Neural cell (in vitro differentiated cells): Measurements from ENCODE around the gene RFX2. TPM values are rescaled to one million over a fixed set of nuclear protein-coding genes. Genes with fewer than 3 reads are reported as not detected.

ENCODE experiments used
- H2AFZ ChIP-seq: fragments of 200-600, 300-800 bp; sonication (generic), shearing (Covaris generic); 2 replicates; pipeline ENCODE4 v1.6.0; 2014; ENCODE audit warnings: low read depth, mild to moderate bottlenecking, antibody characterized with exemption, low read length, moderate library complexity
- H3F3A ChIP-seq: fragments of 200-600 bp; shearing (Covaris generic); 2 replicates; pipeline ENCODE4 v1.6.1; 2016; ENCODE audit warnings: mild to moderate bottlenecking, moderate library complexity, mixed read lengths, antibody characterized with exemption, low read length; ENCODE audit not compliant: insufficient read depth, poor library complexity, severe bottlenecking
- H3K27ac ChIP-seq: fragments of 200-600, 300-800 bp; sonication (generic), shearing (Covaris generic); 2 replicates; pipeline ENCODE4 v1.5.1; 2014; ENCODE audit warnings: mild to moderate bottlenecking, low read length, moderate library complexity
- H3K27me3 ChIP-seq: fragments of 300-800, 200-600 bp; sonication (generic), shearing (Covaris generic); 2 replicates; pipeline ENCODE4 v1.6.0; 2014; ENCODE audit warnings: mild to moderate bottlenecking, low read depth, low read length, moderate library complexity; ENCODE audit not compliant: insufficient read depth
- H3K36me3 ChIP-seq: fragments of 300-800, 200-600 bp; sonication (generic), shearing (Covaris generic); 2 replicates; pipeline ENCODE4 v1.5.1; 2014; ENCODE audit warnings: mild to moderate bottlenecking, antibody characterized with exemption, low read length, moderate library complexity; ENCODE audit not compliant: insufficient read depth
- H3K4me2 ChIP-seq: fragments of 300-800, 200-600 bp; sonication (generic), shearing (Covaris generic); 2 replicates; pipeline ENCODE4 v1.6.0; 2014; ENCODE audit warnings: mild to moderate bottlenecking, low read length
- H3K4me3 ChIP-seq: fragments of 300-800, 200-600 bp; sonication (generic), shearing (Covaris generic); 2 replicates; pipeline ENCODE4 v1.5.1; 2014; ENCODE audit warnings: mild to moderate bottlenecking, low read length, moderate library complexity
- H3K79me2 ChIP-seq: fragments of 200-600 bp; shearing (Covaris generic); replicated peaks from 2 replicates; pipeline ENCODE4 v1.6.0; 2014; ENCODE audit warnings: mild to moderate bottlenecking, low read length, moderate library complexity; ENCODE audit not compliant: insufficient read depth
- H3K9ac ChIP-seq: fragments of 300-800, 200-600 bp; sonication (generic), shearing (Covaris generic); 2 replicates; pipeline ENCODE4 v1.6.1; 2016; ENCODE audit warnings: mild to moderate bottlenecking, low read length, mixed read lengths
- H3K9me2 ChIP-seq: fragments of 200-600 bp; shearing (Covaris generic); 2 replicates; pipeline ENCODE4 v1.6.1; 2016; ENCODE audit warnings: mild to moderate bottlenecking, low read length, mixed read lengths; ENCODE audit not compliant: insufficient read depth
- H3K9me3 ChIP-seq: fragments of 200-600, 300-800 bp; sonication (generic), shearing (Covaris generic); 2 replicates; pipeline ENCODE4 v1.6.1; 2016; ENCODE audit warnings: mild to moderate bottlenecking, mixed run types, low read length, moderate library complexity, mixed read lengths
- H4K20me1 ChIP-seq: fragments of 200-600 bp; shearing (Covaris generic); 2 replicates; pipeline ENCODE4 v1.6.1; 2016; ENCODE audit warnings: mild to moderate bottlenecking, mixed run types; ENCODE audit not compliant: insufficient read depth
- CTCF ChIP-seq: fragments of 450-650 bp; IDR thresholded peaks from 2 replicates; pipeline ENCODE4 v1.5.1; 2014; ENCODE audit warnings: antibody characterized with exemption, mild to moderate bottlenecking, moderate library complexity; ENCODE audit not compliant: poor library complexity, severe bottlenecking
- EP300 ChIP-seq: fragments of 450-650 bp; conservative IDR thresholded peaks from 2 replicates; pipeline ENCODE4 v1.6.1; 2014; ENCODE audit warnings: antibody characterized with exemption, mild to moderate bottlenecking, moderate library complexity; ENCODE audit not compliant: poor library complexity, severe bottlenecking
- EZH2 ChIP-seq: fragments of 200-600, 300-800 bp; shearing (Covaris generic), sonication (generic); IDR thresholded peaks from 2 replicates; pipeline ENCODE4 v1.6.1; 2014; ENCODE audit warnings: antibody characterized with exemption, low read length, borderline replicate concordance, mild to moderate bottlenecking; ENCODE audit not compliant: insufficient read depth, poor library complexity, severe bottlenecking
- POLR2AphosphoS5 ChIP-seq: IDR thresholded peaks from 2 replicates; pipeline ENCODE4 v1.6.1; 2012
- RAD21 ChIP-seq: fragments of 450-650 bp; conservative IDR thresholded peaks from 2 replicates; pipeline ENCODE4 v1.6.1; 2014; ENCODE audit warnings: antibody characterized with exemption, mild to moderate bottlenecking, moderate library complexity
- REST ChIP-seq: IDR thresholded peaks from 2 replicates; pipeline ENCODE4 v1.6.1; 2012; ENCODE audit warnings: borderline replicate concordance
- SMC3 ChIP-seq: fragments of 450-650 bp; conservative IDR thresholded peaks from 2 replicates; pipeline ENCODE4 v1.6.1; 2014; ENCODE audit warnings: antibody characterized with exemption, mild to moderate bottlenecking, moderate library complexity; ENCODE audit not compliant: poor library complexity
- TAF1 ChIP-seq: IDR thresholded peaks from 2 replicates; pipeline ENCODE4 v1.6.1; 2012; ENCODE audit warnings: low read depth
- polyA plus RNA-seq: library from polyadenylated mRNA; depleted of rRNA; stranded (reverse); fragments of >200 nt; gene quantifications from 2 replicates; pipeline ENCODE4 v1.2.3, GENCODE V29; 2014

The RFX2 gene
- polyA plus RNA-seq, 1 donor from 2014 or later = 0.69 TPM

GRCh38 chr19:5959260-5960004 is 150.9 kb downstream of the RFX2 start:
- Histone ChIP-seq H3K4me2 (no peak overlapping the region), H3F3A (no peaks in the 10 kb centered on the region), H4K20me1 (peaks cover 4% of the 10 kb centered on the region), H3K27ac (no peak overlapping the region), H3K36me3 (no peaks in the 10 kb centered on the region), H3K79me2 (peaks cover 51% of the 10 kb centered on the region), H3K4me3 (no peak overlapping the region), H3K9ac (no peak overlapping the region), H3K9me2 (no peaks in the 10 kb centered on the region), H3K9me3 (no peaks in the 10 kb centered on the region), H3K27me3 (no peaks in the 10 kb centered on the region), H2AFZ (no peak overlapping the region)
- TF ChIP-seq RAD21 (no peak), CTCF (no peak), POLR2AphosphoS5 (no peak), SMC3 (no peak), EP300 (no peak), EZH2 (no peak)

- Histone ChIP-seq H3F3A (no peaks in the 10 kb centered on the region), H3K79me2 (peaks cover 51% of the 10 kb centered on the region), H3K4me3 (no peak overlapping the region), H4K20me1 (peaks cover 4% of the 10 kb centered on the region), H3K9me3 (no peaks in the 10 kb centered on the region), H2AFZ (no peak overlapping the region), H3K9ac (no peak overlapping the region), H3K36me3 (no peaks in the 10 kb centered on the region), H3K27ac (no peak overlapping the region), H3K4me2 (no peak overlapping the region), H3K27me3 (no peaks in the 10 kb centered on the region), H3K9me2 (no peaks in the 10 kb centered on the region)
- TF ChIP-seq TAF1 = no peak
- TF ChIP-seq CTCF = no peak
- no peak for TF ChIP-seq EZH2
- no peak for TF ChIP-seq POLR2AphosphoS5
- TF ChIP-seq REST = no peak
- no peak for TF ChIP-seq EP300
- TF ChIP-seq RAD21 = no peak
- TF ChIP-seq SMC3 = no peak
Measured at GRCh38 chr19:5958851-5959122, 151.5 kb downstream of the RFX2 start.
